Activated T-helper 1 cell treated with Interleukin-2 at 50 U/mL for 16 hours (primary cell): ENCODE results near the gene RAB21.
"Not testable (repeated sequence)": the region's sequence is repeated elsewhere in the genome, so short reads cannot be mapped to it uniquely, and the experiment has no call there.

ENCODE experiments used
- DNase-seq: peaks from one replicate; pipeline ENCODE4 v3.0.0-alpha.2; 2020; ENCODE audit warnings: low read depth

RAB21 gene

GRCh38 chr12:71752891-71753290 is 1.8 kb upstream of the RAB21 start:
- no peak for DNase-seq

- peak; percentile 35 for DNase-seq
Measured at GRCh38 chr12:71755146-71755892, 656 bp downstream of the RAB21 start.

GRCh38 chr12:71756054-71756690 is 1.5 kb downstream of the RAB21 start:
- DNase-seq: no peak

- no peak for DNase-seq
Measured at GRCh38 chr12:71759941-71760340, 5.3 kb downstream of the RAB21 start.

GRCh38 chr12:71760471-71760870 is 5.8 kb downstream of the RAB21 start:
- DNase-seq: no peak

GRCh38 chr12:71761354-71761753 is 6.7 kb downstream of the RAB21 start:
- not testable (repeated sequence) for DNase-seq

- DNase-seq: no peak
Measured at GRCh38 chr12:71763677-71764379, 9.2 kb downstream of the RAB21 start.

- no peak for DNase-seq
Measured at GRCh38 chr12:71764587-71765321, 10.1 kb downstream of the RAB21 start.

GRCh38 chr12:71766202-71766601 is 11.5 kb downstream of the RAB21 start:
- no peak for DNase-seq

- no peak for DNase-seq
Measured at GRCh38 chr12:71767183-71767582, 12.5 kb downstream of the RAB21 start.

- DNase-seq: no peak
Measured at GRCh38 chr12:71768900-71769299, 14.2 kb downstream of the RAB21 start.

- no peak for DNase-seq
Measured at GRCh38 chr12:71771069-71771468, 16.4 kb downstream of the RAB21 start.

GRCh38 chr12:71772735-71773134 is 18.1 kb downstream of the RAB21 start:
- no peak for DNase-seq

GRCh38 chr12:71780237-71780822 is 25.7 kb downstream of the RAB21 start:
- DNase-seq: no peak

GRCh38 chr12:71782017-71782416 is 27.4 kb downstream of the RAB21 start:
- no peak for DNase-seq

GRCh38 chr12:71786829-71787228 is 32.2 kb downstream of the RAB21 start:
- DNase-seq: no peak

- no peak for DNase-seq
Measured at GRCh38 chr12:71787580-71787979, 32.9 kb downstream of the RAB21 start.

- DNase-seq: no peak
Measured at GRCh38 chr12:71790331-71790730, 35.7 kb downstream of the RAB21 start.

- DNase-seq: no peak
Measured at GRCh38 chr12:71791473-71792150, 36.9 kb downstream of the RAB21 start.

- no peak for DNase-seq
Measured at GRCh38 chr12:71792599-71792998, 37.9 kb downstream of the RAB21 start.

GRCh38 chr12:71795901-71796300 is 41.2 kb downstream of the RAB21 start:
- no peak for DNase-seq
